LoVo (cell line): ENCODE data around the gene GLP2R.

Experiments
- DNase-seq: peaks from one replicate; pipeline ENCODE4 v3.0.0-alpha.2; 2016; ENCODE audit warnings: low spot score

GLP2R gene

GRCh38 chr17:9813166-9813565 lies 12.6 kb upstream of the GLP2R start:
- DNase-seq: no peak

GRCh38 chr17:9814337-9814945 lies 11.3 kb upstream of the GLP2R start:
- DNase-seq: no peak

GRCh38 chr17:9816472-9816871 lies 9.3 kb upstream of the GLP2R start:
- no peak for DNase-seq

DNA sequence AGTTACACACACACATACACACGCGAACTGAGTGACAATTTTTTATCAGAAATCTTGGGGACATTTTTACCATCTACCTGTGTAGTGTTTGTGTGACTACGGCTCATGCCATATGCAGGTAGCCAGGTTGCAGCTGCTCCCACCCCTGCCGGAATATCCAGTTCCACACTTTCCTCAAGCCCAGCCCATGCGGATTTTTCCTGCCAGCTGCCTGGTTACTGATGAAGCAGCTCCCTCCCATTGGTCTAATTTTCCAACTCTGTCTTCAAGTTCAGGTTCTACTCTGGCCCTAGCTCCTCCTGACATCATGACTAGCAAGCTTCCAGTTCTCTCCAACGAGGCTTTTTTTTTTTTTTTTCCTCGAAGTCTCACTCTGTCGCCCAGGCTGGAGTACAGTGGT lies 8.6 kb upstream of the GLP2R start:
- DNase-seq: no peak

GRCh38 chr17:9818760-9819159 lies 7.0 kb upstream of the GLP2R start:
- DNase-seq: no peak

GRCh38 chr17:9820448-9820847 lies 5.3 kb upstream of the GLP2R start:
- DNase-seq: no peak

DNA sequence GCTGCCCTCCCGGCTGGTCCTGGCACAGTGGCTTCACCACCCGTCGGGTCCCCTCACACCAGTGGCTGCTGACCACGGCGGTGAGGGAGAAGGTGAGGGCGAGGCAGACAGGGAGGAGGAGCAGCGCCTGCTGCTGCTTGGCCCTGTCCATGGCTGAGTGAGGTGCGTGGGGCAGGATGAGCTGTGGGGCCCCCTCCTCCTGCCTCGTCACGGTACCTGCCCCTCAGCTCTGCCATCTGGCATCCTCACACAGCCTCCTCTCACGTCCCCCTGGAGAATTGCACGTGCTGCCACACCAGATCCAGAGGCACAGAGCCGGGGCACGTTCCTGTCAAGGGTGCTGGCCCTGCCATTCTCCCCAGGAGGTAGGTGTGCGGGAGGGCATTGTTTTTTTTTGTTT lies 3.8 kb upstream of the GLP2R start, which contains the start of gene GSG1L2:
Gene GSG1L2, minus strand, starts transcription at position 159 of the 400 bp plus-strand sequence. Its CDS starts 8 bp downstream, at position 151.
- DNase-seq: no peak

DNA sequence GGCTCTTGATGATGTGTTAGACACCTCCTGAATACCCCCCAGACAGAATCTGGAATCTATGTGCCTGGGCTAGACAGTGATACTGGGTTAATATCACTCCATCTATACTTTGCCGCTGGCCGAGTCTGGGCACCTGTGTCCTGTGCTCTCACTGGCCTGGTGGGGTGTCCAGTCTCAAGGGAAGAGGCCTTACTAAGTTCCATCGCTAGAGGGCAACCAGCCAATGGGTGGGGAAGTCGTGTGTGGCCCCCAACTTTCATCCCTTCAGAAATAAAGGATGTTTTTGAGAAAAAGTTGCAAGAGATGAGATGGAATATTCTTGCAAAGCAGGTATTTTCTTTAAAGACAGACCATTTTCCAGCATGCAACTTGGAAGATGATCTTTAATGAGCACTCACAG lies 1.6 kb upstream of the GLP2R start:
- no peak for DNase-seq

GRCh38 chr17:9824797-9825338 lies 856 bp upstream of the GLP2R start:
- no peak for DNase-seq

DNA sequence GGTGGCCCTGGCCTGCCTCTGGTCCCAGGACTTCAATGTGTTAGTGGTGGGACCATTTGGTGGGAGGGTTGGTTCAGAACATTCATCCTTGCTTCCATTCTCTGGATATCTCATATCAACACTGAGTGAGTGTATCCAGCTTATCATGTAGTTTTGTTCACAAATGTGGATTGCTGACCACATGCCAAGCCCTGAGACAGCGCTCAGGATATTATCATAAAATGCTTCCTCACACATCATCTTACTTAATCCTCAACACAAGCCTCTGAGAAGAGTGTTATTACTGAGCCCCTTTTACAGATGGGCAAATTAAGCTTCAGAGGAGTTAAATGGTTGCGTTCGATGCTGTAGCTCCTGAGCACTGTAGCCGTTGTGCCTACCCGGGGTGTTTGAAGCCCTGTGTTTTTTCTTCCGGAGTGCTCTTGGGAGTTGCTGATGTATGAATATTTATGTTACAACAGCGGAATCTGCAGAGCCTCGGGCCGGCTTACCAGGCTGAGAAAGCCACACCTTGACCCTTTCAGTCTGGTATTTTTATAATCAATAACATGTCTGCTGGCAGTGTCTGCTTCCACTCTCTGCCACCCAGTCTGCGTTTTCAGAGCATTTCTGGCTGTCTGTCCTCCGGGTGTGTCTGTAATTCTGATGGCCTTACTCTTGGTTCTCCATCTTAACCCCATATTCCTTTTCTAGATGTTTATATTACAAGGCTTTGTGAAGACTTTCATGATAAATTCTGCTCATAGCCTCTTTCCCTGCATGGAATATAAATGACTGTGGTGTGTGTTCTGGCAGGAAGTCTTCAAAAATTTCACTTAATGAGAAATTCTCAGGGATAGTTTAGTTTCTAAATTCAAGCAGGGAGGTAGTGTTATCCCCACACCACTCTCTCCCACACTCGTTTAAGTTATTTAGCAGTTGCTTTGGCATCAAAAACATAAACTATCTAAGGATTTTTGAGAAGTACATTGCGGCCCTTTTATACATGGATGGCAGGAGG lies 2.9 kb downstream of the GLP2R start:
- no peak for DNase-seq

GRCh38 chr17:9829343-9829742 lies 3.6 kb downstream of the GLP2R start:
- DNase-seq: no peak

DNA sequence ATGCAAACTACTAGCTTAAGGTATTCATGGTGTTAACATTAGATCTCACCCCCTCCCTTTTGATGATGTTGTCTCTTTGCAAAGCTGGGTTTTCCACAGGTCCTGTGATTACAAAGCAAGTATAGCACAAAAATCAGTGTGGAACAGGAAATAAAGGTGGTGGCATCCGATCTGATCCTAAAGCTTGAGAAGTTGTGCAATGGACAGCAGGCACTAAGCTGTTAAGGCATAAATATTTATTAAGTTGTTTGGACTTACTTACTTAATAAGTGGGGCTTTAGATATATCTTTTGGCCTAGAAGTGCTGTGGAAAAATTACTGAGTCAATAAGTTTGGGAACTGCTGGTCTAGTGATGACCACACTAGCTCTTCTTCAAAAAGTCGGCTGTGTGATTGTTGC lies 5.0 kb downstream of the GLP2R start:
- no peak for DNase-seq

GRCh38 chr17:9833922-9834321 lies 8.2 kb downstream of the GLP2R start:
- DNase-seq: no peak

- DNase-seq: peak; percentile 37
Observed at GRCh38 chr17:9837551-9838471, 12.1 kb downstream of the GLP2R start.

DNA sequence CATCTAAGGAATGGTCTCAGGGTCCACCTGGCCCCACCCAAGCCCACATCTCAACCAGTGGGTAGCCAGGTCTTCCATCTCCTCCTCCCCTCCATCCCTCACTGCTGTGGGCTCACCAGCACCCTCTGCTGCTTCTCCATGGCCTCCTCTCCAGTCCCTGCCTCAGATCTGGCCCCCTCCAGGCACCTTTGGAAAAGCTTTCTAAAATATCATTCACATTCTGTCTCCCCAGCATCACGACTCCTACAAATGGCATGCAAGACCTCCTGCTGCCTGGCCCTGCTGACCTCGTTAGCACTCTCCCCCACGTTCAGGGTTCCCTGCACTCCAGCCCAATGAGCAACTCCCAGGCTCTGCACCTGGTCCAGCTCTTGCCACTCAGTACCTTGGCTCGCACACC lies 13.7 kb downstream of the GLP2R start:
- DNase-seq: no peak

DNA sequence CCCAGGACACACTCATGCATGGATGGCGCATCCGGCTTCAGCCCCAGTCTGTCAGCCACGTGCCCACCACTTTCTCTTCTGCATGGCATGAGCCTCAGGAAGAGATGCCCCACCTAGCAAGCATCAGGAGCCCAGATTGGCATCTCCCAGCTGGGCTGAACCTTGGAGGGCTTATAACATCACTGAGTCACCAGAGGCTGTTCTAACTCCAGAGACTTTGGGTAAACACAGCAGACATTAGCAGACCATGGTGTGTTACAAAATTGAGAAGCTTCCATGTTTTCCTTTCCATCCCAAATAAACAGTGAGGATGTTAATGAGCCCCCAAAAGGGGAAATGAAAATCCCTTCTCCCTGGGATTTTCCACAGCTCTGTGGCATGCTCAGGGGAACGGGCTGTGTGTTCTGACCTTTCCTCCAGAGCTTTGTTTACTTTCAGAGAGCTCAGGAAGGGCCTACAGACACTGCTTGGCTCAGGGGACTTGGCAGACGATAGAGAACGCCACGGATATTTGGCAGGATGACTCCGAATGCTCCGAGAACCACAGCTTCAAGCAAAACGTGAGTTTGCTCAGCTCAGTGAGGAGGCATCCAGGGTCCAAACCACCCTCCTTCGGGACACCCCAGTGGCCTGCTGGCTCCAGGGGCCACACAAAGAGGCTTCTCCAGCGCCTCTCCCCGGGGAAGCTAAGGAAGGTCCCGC lies 16.5 kb downstream of the GLP2R start:
- DNase-seq: no peak

DNA sequence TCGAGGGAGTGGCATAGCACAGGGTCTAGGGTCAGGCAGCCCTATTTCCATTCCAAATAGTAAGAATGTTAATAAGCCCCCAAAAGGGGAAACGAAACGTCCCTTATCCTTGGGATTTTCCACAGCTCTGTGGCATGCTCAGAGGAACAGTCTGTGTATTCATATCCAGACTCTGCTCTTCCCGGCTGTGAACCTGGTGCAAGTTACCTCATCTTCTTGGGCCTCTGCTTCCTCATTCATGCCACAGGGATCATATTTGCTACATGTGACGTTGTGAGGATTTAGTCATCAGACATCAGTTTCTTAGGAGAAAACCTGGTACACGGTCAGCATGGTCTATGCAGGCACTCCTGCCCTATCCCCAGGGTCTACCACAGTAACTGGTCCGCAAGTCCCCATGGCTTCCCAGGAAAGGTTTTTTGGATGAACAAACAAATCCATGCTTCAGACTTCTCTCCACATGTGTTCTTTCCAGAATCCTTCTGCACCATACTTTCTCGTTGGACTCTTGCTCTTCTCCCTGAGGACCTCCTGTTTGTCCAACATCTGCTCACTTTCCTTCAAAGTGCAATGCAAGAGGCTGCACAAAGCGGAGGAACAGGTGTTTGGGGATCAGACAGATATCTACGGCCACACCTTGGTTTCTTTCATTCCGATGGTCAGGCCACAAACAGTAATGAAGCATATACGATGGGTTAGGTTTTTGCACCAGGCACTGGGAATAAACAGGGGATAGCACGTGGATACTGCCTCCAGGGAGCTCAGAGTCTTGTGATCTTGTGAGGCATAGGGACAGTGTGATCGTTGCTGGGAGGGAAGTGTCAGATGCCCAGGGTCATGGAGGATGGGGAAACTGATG lies 17.7 kb downstream of the GLP2R start:
- no peak for DNase-seq

- DNase-seq: no peak
Observed at GRCh38 chr17:9844153-9844552, 18.4 kb downstream of the GLP2R start.

- DNase-seq: no peak
Observed at GRCh38 chr17:9845306-9845705, 19.6 kb downstream of the GLP2R start.

DNA sequence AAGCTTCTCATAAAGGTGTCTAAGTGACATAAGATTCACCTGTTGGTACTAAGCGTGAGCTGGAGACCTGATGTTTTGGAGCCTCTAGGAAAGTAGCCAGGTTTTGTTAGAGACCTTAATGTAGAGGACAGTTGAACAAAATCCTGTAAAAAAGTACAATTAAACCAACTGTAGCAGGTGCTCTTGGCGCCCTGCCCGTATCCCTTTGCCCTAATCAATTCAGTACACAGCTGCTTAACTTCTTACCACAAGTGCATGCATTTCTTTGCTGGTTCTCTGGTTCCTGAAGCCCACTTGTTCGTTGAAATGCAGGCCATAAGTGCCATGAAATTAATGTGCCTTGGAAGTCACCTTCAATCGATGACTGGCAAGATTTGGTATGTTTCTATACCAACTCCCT lies 24.4 kb downstream of the GLP2R start:
- DNase-seq: no peak
